ENCODE measurements around the gene CUL5.
"Not testable (repeated sequence)": the region's sequence is repeated elsewhere in the genome, so short reads cannot be mapped to it uniquely, and the experiment has no call there.

CUL5 gene

DNA sequence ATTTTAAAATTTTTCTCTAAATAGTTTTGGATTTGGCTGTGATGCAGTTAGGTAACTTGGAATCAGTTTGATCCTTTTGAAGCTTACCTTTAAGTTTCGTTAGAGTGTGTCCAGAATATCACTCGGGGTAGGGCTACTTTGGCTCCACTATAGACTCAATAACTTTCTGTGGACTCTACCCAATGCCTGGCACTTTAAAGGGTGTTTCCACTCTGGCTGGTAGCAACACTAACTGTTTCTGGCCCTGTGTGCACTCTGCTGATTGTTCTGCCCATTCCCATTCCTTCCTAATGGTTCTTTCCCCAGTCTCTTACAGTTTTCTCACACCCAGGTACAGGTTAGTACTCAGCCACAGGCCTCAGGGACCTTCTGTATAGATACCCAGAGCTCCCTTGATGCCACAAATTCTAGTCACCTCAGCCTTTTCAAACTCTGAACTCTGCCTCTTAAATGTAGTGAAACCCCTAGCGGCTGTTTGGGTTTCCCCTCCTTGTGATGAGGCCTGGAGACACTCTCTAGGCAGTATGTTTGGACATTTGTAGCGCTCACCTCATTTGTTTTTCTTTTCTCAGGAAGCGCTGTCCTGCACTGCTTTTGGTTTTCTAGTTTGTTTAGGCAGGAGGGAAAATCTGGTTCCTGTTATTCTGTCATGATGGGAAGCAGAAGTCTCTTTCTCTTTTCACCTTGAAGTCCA is 16.8 kb downstream of the CUL5 start:
- DNase-seq: no peak

GRCh38 chr11:108027057-108027456 is 18.4 kb downstream of the CUL5 start:
- DNase-seq: no peak

DNA sequence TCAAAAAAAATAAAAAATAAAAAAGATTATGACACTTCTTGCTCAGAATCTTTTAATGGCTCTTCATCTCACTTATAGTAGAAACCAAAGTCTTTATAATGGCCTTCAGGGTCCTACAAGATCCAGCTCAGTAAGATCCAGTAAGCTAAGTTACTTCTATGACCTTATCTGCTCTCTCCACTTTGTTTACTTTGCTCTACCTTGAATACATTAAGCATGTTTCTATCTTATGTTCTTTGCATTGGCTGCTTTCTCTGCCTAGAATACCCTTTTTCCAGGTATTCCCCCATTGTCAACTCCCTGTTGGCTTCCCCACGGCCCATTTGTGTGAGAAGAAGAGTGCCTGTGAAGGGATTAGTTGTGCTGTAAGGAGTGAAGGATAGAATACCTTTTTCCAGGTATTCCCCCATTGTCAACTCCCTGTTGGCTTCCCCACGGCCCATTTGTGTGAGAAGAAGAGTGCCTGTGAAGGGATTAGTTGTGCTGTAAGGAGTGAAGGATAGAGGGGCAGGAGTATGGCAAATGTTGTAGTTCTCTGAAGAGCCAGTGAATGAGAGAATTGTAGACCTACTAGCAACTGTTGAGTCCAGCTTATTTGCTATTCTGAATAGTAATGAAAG is 20.2 kb downstream of the CUL5 start:
- not testable (repeated sequence) for DNase-seq

- DNase-seq: not testable (repeated sequence)
These were observed 22.9 kb downstream of the CUL5 start for GRCh38 chr11:108031604-108032003.

- DNase-seq: no peak
These were observed 24.1 kb downstream of the CUL5 start for GRCh38 chr11:108032800-108033199.

DNA sequence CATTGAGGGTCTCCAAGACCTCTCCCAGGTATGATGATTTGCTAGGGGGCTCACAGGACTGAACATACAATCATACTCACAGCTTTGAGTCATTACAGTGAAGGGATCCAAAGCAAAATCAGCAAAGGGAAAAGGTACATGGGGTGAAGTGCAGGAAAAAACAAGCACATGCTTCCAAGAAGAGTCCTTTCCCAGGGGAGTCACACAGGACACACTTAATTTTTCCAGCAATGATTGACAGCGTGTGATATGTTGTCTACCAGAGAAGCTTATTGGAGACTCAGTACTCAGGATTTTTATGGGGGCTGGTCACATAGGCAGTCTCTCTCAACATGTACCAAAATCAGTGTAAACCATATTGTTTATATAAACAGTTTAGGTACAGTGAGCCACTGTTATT is 25.3 kb downstream of the CUL5 start:
- DNase-seq: no peak

- no peak for DNase-seq
These were observed 26.3 kb downstream of the CUL5 start for GRCh38 chr11:108034952-108035351.

GRCh38 chr11:108035690-108036089 is 27.0 kb downstream of the CUL5 start:
- DNase-seq: no peak

GRCh38 chr11:108037211-108037610 is 28.5 kb downstream of the CUL5 start:
- no peak for DNase-seq

- DNase-seq: no peak
These were observed 28.9 kb downstream of the CUL5 start for GRCh38 chr11:108037636-108038035.

DNA sequence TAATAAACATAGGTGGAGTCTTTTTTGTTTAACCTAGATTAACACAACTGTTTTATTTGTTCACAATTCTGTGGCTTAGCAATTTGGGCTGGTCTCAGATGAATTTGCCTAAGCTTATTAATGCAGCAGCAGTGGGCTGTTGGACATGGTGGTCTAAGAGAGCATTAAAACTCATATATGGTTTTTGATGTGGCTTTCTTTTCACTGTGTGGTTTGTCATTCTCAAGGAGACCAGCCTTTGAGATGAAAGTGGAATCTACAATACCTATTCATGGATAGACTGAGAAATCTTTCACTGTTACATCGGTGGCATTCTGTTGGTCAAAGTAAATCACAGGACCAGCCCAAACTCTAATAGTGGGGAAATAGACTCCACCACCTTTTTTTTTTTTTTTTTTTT is 39.6 kb downstream of the CUL5 start:
- DNase-seq: no peak

DNA sequence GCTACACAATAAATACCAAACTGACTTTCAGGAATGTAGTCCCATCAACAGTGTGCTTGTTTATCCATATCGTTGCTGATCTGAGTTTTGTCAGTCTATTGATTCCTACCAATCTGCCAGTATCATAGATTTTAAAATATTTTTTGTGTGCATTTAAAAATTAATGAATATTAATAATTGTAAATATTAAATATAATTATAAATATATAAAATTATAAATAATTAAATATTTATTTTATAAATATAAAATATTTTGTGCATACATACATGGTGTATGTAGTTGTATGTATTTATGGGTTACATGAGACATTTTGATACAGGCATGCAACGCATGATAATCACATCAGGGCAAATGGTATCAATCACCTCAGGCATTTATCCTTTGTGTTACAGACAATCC is 53.6 kb downstream of the CUL5 start:
- DNase-seq: no peak

DNA sequence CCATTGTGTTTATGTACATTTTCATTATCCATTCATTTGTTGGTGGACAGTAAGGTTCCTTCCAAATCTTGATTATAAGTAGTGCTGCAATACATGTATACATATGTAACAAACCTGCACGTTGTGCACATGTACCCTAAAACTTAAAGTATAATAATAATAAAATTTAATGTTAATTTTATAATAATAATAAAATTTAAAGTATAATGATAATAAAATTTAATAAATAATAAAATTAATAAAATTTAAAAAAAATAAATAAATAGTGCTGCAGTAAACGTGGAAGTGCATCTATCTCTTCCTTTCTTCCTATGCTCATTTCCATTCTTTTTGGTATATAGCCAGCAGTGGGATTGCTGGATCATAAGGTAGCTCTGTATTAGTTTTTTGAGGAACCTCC is 54.7 kb downstream of the CUL5 start:
- DNase-seq: no peak

DNA sequence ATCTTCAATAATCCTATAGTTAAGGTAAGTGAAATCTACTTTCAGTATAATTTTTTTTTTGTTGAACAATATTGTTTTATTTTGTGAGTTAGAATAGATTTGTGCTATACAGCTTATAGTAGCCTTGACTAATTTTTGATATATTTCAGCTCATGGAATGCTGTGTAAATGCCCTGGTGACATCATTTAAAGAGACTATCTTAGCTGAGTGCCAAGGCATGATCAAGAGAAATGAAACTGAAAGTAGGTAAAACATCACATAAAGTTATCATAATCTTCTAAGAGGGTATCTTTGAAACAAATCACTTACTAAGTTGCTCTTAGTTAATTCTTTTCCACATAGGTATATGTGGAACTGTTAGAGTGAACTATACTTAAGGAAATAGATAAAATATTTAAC is 61.2 kb downstream of the CUL5 start:
- peak; percentile 5 for DNase-seq

- no peak for DNase-seq
These were observed 76.1 kb downstream of the CUL5 start for GRCh38 chr11:108084811-108085210.

GRCh38 chr11:108085672-108086071 is 77.0 kb downstream of the CUL5 start:
- no peak for DNase-seq

DNA sequence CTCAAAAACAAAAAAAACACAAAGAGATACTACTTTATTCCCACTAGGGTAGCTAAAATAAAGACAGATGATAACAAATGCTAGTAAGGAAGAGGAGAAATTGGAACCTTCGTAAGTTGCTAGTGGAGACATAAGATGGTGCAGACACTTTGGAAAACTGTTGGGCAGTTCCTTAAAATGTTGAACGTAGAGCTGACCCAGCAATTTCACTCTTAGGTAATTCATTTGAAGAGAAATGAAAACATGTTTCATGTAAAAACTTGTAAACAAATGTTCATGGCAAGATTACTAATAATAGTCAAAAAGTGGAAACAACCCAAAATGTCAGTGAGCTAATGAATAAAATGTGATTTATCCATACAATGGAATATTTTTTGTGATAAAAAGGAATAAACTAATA is 83.4 kb downstream of the CUL5 start:
- no peak for DNase-seq

DNA sequence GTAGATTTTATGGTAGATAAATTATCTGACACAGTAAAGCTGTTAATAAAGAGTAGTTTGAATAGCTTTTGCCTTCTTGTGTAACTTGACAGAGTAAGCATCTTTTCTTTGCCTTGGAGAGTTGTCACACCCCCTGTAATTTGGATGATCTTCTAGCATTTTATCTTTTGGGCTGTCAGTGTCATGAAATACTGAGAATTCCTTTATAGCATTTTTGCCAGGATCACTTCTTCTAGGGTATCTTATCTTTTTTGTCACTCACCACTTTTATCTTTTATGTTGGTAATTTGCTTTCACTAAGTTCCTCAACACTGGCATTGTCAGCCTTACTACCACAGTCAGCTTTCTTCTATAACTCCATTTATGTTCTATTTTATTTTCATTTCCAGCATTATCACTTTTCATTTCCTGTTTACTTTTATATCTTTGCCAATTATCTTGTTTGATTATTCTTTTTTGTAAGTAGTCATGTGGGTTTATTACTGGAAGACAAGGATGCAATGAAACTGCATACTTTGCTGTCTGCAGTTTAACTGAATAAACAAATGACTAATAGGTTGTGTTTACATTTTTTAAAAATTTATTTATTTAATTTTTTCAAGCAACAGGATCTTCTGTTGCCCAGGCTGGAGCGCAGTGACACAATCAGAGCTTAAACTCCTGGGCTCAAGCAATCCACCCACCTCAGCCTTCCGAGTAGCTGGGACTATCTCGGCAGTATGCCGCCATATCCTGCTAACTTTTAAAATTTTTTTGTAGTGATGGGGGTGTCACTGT is 84.6 kb downstream of the CUL5 start:
- peak; percentile 44 for DNase-seq

- no peak for DNase-seq
These were observed 88.5 kb downstream of the CUL5 start for GRCh38 chr11:108097179-108097578.

DNA sequence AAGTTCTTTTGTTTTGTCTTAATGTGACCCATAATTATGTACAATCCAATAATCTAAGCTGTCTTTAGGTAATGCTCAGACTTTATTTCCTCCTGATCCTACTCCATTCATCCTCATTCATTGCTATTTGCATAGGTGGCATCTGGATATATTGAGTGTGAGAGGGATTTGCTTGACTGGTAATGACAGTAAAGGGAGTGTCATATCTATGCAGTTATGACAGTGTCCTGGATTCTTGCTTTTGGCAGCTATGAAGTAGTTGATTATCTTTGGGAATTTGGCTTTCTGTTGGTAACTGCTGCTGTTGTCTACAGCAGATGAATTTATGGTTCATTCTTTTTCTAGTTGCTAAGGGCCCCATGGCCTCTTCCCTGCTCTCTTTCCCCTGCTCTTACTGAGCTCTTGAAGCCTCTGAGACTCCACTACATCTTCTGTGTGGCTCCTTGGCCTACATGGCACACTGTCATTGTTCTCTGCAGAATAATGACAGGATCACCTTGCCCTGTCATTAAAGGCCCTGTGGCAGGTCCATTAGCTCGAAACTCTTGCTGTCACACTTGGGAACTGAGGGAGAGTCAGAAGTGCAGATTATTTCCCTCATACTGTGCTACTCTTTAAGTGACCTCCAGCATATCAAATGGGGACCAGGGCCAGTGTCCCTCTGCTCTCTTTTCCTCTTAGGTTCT is 92.5 kb downstream of the CUL5 start:
- DNase-seq: no peak

GRCh38 chr11:108111126-108111525 is 102.4 kb downstream of the CUL5 start:
- DNase-seq: no peak

- DNase-seq: peak; percentile 90
These were observed 103.4 kb downstream of the CUL5 start for GRCh38 chr11:108112057-108112456.

- DNase-seq: peak; percentile 95
These were observed 106.9 kb downstream of the CUL5 start for GRCh38 chr11:108115500-108116140.

All from NCI-H2029 (cell line).